GM12872 (cell line): ENCODE data around the gene ISX.

Experiments
- CTCF ChIP-seq: IDR thresholded peaks from 3 replicates; pipeline ENCODE4 v1.5.1; 2011; ENCODE audit warnings: low read depth, mild to moderate bottlenecking, low read length, moderate library complexity; ENCODE audit not compliant: insufficient read depth

Gene ISX

GRCh38 chr22:35126993-35127392 lies 61.0 kb downstream of the ISX start:
- no peak for TF ChIP-seq CTCF

- no peak for TF ChIP-seq CTCF
Observed at GRCh38 chr22:35128637-35129036, 62.7 kb downstream of the ISX start.

- no peak for TF ChIP-seq CTCF
Observed at GRCh38 chr22:35131525-35132000, 65.6 kb downstream of the ISX start.

- no peak for TF ChIP-seq CTCF
Observed at GRCh38 chr22:35132568-35132967, 66.6 kb downstream of the ISX start.

- no peak for TF ChIP-seq CTCF
Observed at GRCh38 chr22:35133702-35134380, 67.9 kb downstream of the ISX start.

GRCh38 chr22:35134637-35135036 lies 68.7 kb downstream of the ISX start:
- TF ChIP-seq CTCF, result no peak

GRCh38 chr22:35135165-35135564 lies 69.2 kb downstream of the ISX start:
- no peak for TF ChIP-seq CTCF
